ENCODE results near the gene FGR.

The FGR gene

DNA sequence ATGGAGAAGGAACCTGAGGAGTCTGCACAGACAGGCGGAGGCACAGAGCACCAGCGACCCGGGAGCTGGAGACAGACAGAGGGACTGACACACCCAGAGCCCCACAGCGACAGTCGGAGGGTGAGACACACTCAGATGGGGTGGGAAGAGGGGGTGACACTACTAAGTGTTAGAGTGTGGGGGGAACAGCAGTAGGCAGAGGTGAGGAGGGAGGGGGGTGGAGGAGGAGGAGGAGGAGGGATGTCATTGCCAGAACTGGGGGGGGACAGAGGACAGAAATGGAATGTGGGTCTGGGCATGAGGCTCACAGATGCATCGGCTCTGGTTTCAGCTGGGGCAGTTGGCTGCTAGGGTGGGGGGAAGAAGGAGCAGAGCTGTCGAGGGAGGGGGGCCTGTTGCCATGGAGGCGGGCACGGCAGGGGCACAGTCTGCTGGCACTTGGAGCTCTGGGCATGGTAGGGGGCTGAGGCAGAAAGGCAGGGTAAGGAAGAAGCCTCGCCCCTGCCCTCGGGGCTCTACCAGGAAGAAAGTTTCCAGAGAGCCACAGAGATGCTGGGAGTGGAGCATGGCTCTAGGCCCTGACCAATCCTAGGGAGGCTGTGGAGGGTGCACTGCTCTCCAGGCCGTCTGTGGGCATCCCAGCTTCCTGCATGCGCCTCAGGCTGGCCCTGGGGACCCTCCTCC, 68.4 kb downstream of the FGR start:
- DNase-seq (ENCODE audit: low spot score): no peak

DNA sequence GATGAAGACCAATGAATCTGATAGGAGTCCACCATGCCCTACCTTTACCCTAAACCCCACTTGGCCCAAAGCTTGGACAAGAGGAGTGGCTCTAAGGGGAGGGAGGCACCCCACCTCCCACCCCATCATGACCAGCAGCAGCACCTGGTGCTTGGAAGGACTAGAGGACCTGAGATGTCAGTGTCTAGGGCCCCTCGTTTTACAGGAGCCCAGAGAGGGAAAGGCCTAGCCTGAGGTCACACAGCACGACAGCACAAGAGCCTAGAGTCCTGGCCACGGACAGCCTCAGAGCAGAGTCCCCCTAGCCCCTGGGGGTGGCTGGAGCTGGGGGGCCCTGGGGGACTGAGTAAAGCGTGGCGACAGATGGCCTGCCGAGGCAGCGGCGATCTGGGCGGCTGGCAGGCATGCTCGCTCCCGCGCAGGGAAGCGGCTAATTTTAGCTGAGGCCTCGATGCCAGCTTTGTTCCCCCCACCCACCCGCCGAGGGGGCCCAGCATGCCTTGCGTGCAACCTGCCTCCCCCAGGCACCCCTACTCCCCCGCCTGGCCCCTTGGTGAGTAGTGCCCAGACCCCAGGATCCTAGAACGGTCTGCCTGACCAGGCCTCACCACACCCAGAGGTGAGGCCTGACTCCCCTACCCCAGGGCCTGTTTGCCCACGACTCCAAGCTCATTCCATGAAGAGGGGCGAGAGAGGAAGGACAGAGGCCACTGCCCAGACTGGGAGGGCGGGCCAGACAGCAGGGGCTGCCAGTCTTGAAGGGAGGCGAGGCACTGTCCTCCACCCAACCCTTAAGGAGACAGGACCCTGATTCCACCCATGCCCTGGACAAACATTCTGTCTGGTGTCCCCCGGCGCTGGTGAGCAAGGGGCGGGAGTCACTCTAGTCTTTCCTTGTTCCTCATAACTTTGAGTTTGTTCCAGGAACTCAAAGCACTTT, 70.0 kb downstream of the FGR start:
- no peak for DNase-seq (ENCODE audit: low spot score)

DNA sequence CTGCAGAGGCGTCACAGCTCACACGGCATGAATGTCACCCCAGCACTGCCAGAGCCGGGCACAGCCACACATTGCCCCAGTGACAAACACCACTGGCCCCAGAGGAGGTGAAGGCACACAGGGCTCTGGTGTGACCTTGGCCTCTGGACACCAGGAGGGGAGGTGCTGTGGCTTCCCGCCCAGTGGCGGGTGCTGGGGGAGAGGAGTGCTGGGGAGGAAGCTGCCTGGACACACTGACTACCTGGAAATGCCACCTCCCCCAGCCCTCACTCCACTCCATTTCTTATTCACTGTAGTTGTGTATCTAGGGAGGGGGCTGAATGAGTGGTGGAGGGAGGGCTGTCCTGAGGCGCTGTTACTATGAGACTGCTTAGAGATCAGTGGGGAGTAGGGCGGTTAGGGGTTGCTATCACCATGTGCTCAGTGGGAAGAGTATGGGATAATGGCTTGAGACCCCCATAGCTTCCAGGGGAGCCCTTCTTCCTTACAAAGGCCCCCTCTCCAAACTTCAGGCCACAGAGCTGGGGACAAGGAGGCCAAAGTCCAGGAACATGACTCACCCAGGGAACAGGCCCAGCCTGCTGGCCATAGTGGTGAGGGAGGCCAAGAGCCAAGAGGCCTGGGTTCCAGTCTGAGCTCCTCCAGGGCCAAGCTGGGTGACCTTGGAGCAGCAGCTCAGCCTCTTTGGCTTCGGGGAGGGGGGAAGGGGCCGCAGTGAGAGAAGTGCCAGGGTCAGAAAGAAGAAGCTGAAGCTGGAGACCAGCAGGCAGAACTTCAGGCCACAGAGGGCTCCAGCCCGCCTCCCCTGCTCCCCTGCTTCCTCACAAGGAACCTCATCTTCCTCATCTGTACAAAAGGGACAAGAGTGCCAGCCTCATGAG, 71.2 kb downstream of the FGR start:
- DNase-seq (ENCODE audit: low spot score): no peak

DNA sequence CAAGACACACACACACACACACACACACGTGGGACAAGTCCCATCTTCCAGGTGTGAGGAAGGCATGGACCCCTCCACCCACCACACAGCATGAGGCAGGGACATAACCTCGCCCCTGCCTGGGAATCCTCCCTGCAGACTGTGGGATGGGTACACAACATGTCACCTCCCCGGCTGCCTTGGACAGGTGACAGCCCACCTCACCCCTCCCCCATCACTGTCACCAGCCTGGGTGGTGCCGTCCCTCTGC, 71.7 kb downstream of the FGR start:
- DNase-seq (ENCODE audit: low spot score): no peak

DNA sequence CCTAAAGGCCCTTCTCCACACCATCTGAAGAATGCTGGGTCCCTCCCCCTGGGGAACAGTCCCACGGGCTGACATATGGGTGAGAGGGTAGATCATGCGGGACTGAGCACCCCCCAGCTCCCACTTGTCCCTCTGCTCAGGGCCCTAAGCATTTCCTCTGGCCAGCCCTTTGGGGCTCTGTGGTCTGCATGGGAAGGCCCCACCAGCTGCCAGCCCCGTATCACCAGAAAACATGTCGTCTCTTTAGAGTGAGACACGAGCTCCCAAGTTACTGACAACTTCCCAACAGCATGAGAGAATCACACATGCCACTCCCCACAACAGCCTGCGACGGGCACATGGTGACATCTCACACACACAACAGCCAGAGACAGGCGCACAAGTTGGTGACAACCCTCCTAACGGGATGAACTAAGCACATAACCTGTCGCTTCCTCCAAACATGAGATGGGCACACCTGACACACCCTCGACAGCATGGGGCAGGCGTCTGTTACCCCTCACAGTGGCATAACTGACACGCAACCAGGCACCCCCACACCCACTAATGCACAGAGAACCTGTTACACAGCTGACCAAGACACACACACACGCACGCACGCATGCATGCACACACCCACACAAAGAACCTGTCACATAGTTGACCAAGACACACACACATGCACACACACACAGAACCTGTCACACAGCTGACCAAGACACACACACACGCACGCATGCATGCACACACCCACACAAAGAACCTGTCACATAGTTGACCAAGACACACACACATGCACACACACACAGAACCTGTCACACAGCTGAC, 72.2 kb downstream of the FGR start:
- DNase-seq (ENCODE audit: low spot score): no peak
